CD4-positive, alpha-beta T cell treated with Interleukin-15 for 4 hours (primary cell): ENCODE measurements around the gene CMIP.

ENCODE experiments used
- DNase-seq: peaks from one replicate; pipeline ENCODE4 v3.0.0-alpha.2; 2020; ENCODE audit warnings: low spot score

Gene CMIP

DNA sequence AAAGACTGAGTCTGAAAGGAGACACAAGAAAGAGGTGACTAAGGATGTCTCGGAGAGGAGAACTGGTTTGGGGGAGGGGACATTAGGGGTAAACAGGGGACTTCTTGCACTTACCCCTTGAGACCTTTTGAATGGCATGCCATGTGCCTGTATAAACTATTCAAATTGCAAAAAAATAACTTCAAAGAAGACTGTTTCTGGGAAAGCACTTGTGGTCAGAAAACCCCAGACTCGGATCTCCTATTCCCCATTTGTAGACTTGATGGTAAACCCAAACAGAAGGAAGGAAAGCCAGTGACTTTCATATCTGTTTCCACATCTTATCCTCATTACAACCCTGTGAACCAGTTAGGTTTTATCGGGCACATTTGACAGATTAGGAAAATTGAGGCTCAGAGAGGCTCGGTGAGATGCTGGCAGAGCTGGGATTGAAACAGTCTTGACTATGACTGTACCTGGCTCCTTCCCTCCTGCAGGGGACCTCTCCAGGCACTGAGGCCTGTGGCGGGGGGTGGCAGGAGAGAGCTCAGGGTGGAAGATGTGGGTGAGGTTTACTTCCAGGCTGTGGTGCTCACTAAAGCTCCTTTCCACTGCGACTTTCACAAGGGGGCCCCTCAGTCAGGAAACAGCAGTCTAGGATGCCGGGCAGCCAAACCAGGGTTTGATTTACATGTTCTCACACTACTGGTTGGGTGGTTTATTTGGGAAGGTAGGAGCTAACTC, 304.0 kb downstream of the CMIP start:
- no peak for DNase-seq

GRCh38 chr16:81752225-81752875, 307.7 kb downstream of the CMIP start:
- peak; percentile 12 for DNase-seq

DNA sequence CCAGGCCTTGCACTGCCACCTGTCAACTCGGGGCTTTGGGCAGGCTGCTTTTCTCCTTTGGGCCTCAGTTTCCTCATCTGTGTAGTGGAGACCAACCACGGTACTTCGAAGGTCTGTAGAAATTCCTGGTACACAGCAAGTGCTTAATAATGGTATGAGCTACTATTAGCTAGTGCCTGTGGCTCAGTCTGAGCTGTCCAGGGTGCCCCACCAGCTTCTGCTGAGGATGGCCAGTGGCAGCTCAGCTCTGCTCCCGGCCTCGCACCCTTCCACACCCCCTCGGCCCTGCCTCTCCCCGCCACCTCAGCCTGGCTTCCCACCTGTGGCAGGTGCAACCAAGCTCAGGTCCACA, 308.2 kb downstream of the CMIP start:
- DNase-seq = no peak

DNA sequence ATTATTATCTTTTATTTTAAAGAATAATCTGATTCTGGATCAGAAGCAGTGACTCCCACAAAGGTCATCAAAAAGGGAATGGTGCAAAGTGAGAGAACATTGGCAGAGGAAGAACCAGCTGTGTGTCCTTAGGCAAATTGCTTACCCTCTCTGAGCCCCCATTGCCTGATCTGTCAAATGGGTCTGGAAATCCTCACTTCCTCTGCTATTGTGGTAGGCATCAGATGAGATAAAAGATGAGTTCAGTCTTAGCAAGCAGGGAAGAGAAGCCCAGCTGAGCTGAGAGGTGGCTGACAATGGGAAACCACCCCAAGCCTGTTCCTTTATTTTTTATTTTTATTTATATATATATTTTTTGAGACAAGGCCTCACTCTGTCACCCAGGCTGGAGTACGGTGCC, 310.2 kb downstream of the CMIP start:
- DNase-seq = no peak

DNA sequence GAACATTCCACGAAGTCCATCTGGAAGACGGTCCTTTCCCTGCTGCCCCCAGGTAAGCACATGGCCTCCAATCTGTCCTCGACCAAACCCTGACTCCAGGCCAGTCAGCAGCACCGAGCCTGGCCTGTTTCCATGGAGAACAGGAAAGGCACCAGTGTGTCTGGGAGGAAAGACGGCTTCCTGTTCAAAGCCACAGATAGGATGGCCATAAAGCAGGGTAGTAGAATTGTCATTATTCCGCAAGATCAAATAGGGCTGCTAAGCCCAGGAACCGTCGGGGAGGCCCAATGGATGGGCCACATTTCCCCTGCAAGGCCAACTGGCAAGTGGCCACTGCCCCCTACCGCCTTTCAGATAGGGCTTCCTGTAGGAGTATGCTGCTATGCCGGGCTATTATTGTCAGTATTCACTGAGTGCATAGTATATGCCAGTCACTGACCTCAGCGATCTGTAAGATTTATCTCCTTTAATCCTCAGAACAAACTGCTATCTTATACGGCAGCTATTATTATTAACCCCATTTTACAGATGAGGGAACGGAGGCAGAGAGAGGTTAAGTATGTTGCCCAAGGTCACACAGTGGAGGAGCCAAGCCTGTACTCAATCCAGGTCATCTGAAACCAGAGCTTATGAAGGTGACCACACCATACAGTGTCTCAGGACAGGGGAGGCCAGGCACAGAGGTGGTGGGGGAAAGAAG, 311.5 kb downstream of the CMIP start:
- DNase-seq = no peak

GRCh38 chr16:81756615-81757356, 312.2 kb downstream of the CMIP start:
- no peak for DNase-seq

DNA sequence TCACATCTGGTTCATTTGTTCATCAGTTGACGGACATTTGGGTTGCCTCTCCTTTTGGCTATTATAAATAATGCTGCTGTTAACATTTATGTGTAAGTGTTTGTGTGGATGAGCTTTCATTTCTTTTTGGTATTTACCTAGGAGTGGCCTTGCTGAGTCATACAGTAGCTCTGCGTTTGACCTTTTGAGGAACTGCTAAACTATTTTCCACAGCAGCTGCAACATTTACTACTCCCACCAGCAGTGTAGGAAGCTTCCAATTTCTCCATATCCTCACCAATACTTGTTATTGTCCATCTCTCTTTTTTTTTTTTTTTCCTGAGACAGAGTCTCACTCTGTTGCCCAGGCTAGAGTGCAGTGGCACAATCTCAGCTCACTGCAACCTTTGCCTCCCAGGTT, 313.8 kb downstream of the CMIP start:
- no peak for DNase-seq
